GM12864 (cell line): ENCODE measurements around the gene PPM1H.
A peak's percentile ranks its signal among the peaks of the same experiment; 100 is the strongest.

ENCODE experiments used
- DNase-seq: peaks from one replicate; pipeline ENCODE4 v3.0.0-alpha.2; 2011; ENCODE audit warnings: low read depth
- H3K4me3 ChIP-seq: 2 replicates; pipeline ENCODE4 v1.5.1; 2011; ENCODE audit warnings: mild to moderate bottlenecking, low read depth, low read length, control low read depth
- TF ChIP-seq, protein P1 (sequence below): IDR thresholded peaks from 2 replicates; pipeline ENCODE4 v1.5.1; 2011; ENCODE audit warnings: low read depth, mild to moderate bottlenecking, moderate library complexity, low read length, control low read depth, inconsistent platforms; ENCODE audit errors: missing control alignments

PPM1H gene, protein sequence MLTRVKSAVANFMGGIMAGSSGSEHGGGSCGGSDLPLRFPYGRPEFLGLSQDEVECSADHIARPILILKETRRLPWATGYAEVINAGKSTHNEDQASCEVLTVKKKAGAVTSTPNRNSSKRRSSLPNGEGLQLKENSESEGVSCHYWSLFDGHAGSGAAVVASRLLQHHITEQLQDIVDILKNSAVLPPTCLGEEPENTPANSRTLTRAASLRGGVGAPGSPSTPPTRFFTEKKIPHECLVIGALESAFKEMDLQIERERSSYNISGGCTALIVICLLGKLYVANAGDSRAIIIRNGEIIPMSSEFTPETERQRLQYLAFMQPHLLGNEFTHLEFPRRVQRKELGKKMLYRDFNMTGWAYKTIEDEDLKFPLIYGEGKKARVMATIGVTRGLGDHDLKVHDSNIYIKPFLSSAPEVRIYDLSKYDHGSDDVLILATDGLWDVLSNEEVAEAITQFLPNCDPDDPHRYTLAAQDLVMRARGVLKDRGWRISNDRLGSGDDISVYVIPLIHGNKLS

DNA sequence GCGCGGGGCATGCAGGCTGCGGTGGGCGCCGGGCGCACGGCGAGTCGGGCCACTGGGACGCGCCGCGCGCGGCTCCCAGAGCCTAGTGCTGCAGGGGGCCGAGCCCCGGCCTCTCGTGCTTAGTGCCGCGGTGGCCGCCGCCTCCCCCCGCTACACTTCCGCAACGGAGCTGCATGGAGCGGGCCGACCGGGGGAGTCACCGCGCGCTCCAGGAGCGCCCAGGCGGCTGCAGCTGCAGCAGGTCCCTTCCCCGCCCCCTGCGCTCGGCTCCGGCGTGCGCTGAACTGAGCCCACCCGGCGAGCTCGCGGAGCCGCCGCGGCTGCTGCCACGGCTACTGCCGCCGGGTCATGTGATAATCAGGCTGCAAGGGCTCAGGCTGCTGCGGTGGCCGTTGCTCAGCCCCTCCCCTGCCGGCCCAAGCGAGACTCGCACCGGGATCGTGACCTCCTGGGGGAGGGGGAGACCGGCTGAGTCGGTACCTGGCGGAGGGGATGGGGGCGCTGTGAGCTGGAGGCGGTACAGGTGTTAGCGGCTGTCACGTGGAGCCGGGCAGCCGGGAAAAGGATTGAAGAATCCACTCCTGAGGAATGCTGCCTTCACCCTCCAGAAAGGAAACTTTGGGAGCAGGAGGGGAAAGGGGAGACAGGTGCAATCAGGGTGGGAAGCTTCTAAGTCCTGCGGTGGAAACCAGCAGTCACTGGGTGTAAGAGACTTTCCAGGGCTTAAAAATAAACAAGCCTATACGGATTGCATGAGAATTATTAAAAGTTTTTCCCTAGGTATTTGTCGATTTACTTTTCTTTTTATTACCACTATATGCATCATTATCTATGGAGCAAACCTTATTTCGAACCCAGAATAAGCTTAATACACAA, at the start of gene PPM1H:
TSS of gene PPM1H (minus strand) at position 352 of the 876 bp plus-strand sequence. CDS start 414 bp downstream, outside the sequence.
- H3K4me3 ChIP-seq: peak within 1 kb of the TSS; percentile 67
- DNase-seq: peak; percentile 19
- TF ChIP-seq, protein P1, sequence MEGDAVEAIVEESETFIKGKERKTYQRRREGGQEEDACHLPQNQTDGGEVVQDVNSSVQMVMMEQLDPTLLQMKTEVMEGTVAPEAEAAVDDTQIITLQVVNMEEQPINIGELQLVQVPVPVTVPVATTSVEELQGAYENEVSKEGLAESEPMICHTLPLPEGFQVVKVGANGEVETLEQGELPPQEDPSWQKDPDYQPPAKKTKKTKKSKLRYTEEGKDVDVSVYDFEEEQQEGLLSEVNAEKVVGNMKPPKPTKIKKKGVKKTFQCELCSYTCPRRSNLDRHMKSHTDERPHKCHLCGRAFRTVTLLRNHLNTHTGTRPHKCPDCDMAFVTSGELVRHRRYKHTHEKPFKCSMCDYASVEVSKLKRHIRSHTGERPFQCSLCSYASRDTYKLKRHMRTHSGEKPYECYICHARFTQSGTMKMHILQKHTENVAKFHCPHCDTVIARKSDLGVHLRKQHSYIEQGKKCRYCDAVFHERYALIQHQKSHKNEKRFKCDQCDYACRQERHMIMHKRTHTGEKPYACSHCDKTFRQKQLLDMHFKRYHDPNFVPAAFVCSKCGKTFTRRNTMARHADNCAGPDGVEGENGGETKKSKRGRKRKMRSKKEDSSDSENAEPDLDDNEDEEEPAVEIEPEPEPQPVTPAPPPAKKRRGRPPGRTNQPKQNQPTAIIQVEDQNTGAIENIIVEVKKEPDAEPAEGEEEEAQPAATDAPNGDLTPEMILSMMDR: peak; percentile 60

DNA sequence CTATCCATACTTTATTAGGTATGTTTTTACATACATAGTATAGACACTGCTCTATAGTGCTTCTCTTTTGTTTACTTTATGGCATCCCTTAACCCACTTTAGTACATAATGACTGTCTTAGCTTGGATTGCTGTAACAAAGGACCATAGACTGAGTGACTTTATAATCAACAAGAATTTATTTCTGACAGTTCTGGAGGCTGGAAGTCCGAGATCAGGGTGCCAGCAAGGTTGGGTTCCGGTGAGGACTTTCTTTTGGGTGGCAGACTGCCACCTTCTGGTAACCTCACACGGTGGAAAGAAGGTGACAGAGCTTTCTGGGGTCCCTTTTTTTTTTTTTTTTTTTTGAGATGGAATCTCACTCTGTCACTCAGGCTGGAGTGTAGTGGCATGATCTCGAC, 48.6 kb upstream of the PPM1H start:
- H3K4me3 ChIP-seq: no peak overlapping the region
- no peak for DNase-seq
- TF ChIP-seq, protein P1: peak; percentile 26

DNA sequence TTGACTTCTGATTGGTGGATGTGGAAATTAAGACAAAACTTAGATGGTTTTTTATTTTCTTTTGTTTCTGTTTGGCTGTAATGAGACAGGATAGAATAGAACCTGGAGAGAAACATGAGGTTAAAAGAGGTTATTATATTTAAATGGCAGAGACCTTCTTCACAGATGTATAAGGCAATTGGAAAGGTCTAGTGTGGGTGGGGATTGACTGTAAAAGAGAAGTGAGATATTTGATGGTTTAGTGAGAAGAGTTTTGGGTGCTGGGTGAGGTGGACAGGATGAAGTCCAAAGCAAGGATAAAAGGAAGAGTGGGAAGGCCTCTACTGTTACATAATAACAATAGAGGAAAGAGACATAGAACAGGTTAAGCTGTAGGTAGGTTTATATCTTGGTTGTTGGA, 43.8 kb upstream of the PPM1H start:
- no peak overlapping the region for H3K4me3 ChIP-seq

DNA sequence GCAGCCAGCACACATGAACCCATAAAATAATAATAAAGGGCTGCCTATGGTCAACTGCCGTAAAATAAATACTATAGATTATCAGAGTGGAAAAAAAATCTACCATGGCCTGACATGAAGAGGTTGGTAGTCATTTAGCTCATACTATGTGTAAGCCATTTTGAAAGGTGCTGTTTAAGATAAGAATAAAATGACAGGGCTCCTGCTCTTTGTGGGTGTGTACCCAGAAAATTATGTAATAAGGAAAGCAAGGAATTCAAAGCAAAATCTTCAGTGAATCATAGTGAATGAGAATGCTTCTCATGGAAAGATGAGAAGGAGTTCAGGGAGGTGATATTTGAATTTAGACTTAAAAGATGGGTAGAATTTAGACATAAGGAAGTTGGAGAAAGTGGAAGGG, 42.9 kb upstream of the PPM1H start:
- TF ChIP-seq, protein P1: no peak
- no peak overlapping the region for H3K4me3 ChIP-seq
- DNase-seq: no peak

More for the DNA sequence above, 43.8 kb upstream of the PPM1H start:
- TF ChIP-seq, protein P1: no peak
- no peak for DNase-seq

DNA sequence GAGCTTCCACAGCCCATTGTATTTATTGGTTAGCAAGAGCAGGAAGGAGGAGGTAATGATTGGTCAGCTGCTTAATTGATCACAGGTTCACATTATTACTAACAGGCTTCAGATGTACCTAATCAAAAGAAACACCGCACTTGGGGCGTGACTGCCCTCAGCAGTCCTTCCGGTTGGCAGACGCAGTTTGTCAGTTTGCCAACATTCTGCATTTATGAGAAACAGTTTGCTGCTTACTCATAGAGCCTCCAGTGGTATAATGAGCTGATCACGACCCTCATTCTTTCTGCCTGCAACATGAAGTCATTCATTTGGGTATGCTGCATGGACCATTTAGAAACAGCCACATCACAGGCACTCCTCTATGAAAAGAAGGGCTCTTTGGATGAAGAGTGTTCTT, 42.5 kb upstream of the PPM1H start:
- TF ChIP-seq, protein P1: no peak
- no peak for DNase-seq
- H3K4me3 ChIP-seq: no peak overlapping the region

DNA sequence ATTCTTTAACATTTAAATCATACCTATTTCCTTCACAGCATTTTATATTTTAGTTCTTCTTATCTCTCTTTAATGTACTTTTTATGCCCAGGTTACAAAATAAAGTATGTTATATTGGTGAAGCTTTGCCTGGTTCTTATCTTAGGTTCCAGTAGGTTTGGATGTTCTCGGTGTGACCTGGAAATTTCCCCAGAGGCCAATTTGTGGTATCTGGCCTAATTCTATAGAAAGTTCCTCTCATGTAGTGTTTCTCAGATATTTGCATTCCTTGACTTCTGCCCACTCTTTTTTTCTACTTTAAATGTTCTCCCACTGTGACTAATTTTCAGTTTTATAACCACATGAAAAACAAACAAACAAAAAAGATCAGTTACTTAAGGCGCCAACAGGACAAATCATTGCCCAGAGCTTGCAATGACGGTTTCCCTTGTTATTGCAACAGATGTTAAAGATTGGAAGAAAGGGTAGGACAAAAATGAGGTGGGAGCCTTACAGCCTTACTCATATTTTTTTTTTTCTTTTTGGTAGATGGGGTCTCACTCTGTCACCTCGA, 41.2 kb upstream of the PPM1H start:
- H3K4me3 ChIP-seq: no peak overlapping the region
- TF ChIP-seq, protein P1: no peak
- DNase-seq: no peak
